Central memory CD8-positive, alpha-beta T cell (primary cell): ENCODE data around the gene HOXC12.

ENCODE experiments used
- ATAC-seq: fragments of 150-1000 bp; cut with Tn5 transposase; replicated peaks from 2 replicates; pipeline ENCODE4 v1.10.0; 2022; ENCODE audit warnings: mild to moderate bottlenecking, moderate FRiP score, moderate number of reproducible peaks; ENCODE audit not compliant: poor library complexity, severe bottlenecking; ENCODE audit errors: extremely low read depth
- DNase-seq, 2 donors: peaks; one replicate each; pipeline ENCODE4 v3.0.0; 2021; ENCODE audit warnings: low spot score in 2 of 2
- H3K27ac Mint-ChIP-seq: one replicate; pipeline ENCODE4 v1.8.0; 2022; ENCODE audit warnings: low read depth, mild to moderate bottlenecking, moderate library complexity, mixed read lengths
- H3K27me3 Mint-ChIP-seq: one replicate; pipeline ENCODE4 v1.8.0; 2022; ENCODE audit warnings: mixed read lengths
- H3K36me3 Mint-ChIP-seq: one replicate; pipeline ENCODE4 v1.8.0; 2022; ENCODE audit warnings: mild to moderate bottlenecking, moderate library complexity, mixed read lengths; ENCODE audit not compliant: insufficient read depth
- H3K4me1 Mint-ChIP-seq: one replicate; pipeline ENCODE4 v1.8.0; 2022; ENCODE audit warnings: mixed read lengths
- H3K4me3 Mint-ChIP-seq: one replicate; pipeline ENCODE4 v1.8.0; 2022; ENCODE audit warnings: mild to moderate bottlenecking, moderate library complexity, mixed read lengths
- H3K9me3 Mint-ChIP-seq: one replicate; pipeline ENCODE4 v1.8.0; 2022; ENCODE audit warnings: mixed read lengths

Gene HOXC12

DNA sequence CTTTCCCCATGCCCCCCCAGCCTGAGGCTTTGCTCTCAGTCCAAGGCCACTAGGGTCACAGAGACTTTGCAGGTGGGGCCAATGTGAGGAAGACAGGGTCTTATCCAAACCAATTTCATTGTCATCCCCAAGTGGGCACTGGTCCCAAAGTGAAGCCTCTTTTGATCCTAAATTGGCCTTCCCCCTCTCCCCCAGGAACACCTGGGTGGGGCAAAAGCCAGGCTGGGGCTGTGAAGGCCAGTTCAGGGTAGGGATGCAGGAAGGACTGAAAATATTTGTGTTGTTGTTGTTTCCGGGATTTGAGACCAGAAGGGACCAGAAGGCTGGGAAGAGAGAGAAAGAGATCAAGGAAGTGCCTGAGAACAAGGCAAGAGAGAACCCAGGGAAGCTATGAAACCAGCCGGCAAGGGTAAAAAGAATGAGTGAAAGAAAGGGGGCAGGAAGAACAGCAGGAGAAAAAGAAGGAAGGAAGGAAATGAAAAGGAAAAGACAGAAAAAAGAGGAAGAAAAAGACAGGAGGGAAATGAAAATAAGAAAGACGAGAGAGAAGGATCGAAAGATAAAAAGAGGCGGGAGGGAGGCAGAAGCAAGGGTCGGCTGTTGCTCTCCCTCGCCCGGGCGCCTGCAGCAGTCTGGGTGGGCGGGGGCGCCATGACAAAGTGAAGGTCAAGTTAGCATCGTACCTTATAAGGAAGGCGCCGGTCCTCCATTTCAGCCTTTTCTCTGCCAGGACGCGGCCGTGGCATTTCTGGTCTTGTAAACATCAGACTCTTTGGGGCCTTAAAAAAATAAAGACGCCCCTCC is 10.8 kb downstream of the HOXC12 start:
- Mint-ChIP-seq H3K4me1 (peaks cover 38% of the 10 kb centered on the region), H3K4me3 (peak overlapping the region; percentile 16), H3K27me3 (peaks cover 96% of the 10 kb centered on the region), H3K9me3 (no peaks in the 10 kb centered on the region), H3K36me3 (peaks cover 16% of the 10 kb centered on the region), H3K27ac (no peak overlapping the region)
- no peak for DNase-seq
- ATAC-seq, result no peak

DNA sequence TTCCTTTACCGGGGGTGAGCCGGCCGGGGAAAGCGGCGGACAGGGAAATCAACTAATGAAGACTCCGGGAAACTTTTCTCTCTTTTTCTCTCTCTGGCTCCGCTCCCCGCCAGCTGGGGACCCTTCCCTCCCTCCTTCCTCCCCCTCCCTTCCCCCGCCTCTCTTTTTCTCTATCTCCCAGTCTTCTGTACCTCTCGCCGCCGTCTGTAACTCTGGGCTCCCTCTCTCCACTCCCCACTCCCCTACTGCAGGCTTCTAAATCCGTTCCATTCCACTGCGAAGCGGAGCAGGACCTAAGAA is 11.3 kb downstream of the HOXC12 start:
- H3K27ac Mint-ChIP-seq, result no peak overlapping the region
- H3K4me1 Mint-ChIP-seq, result peaks cover 35% of the 10 kb centered on the region
- DNase-seq (no peak), ATAC-seq (no peak)
- no peaks in the 10 kb centered on the region for H3K9me3 Mint-ChIP-seq
- no peak overlapping the region for H3K4me3 Mint-ChIP-seq
- H3K36me3 Mint-ChIP-seq, result peaks cover 16% of the 10 kb centered on the region
- peaks cover 97% of the 10 kb centered on the region for H3K27me3 Mint-ChIP-seq

DNA sequence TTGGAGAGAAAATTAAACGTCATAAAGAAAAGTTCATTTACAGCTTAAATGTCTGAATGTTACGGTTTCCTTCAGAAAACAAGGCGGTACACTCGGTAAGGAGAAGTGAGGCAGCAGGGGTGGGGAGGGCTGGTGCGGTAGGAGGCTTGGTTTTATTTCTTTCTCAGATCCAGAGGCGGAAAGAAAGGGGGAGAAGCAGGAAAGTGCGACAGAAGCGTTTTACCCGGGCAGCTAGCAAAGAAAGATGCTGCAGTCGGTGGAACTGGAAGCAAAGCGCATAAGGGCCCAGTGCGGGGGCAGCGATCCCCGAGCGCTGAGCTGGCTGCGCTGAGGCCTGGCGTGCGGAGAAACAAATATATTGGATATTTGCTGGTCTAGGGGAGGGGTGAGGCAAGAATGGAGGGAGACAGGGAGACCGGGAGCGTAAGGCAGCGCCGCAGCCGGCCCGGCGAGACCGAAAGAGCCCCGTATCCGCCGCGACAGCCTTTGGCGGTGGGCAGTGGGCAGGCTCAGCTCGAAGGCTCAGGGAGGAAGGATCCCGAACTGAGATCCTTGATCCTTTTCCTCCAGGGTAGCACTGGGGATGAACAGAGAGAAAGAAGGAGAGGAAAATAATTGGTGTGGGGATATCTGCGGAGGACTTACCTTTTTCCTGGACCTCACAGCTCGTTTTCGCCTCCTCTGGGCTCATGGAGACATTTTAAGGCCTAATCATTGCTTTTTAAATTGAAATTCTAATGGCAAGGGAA is 11.9 kb downstream of the HOXC12 start:
- H3K9me3 Mint-ChIP-seq, result no peaks in the 10 kb centered on the region
- H3K27me3 Mint-ChIP-seq, result peaks cover 100% of the 10 kb centered on the region
- DNase-seq, result no peak
- ATAC-seq, result no peak
- peaks cover 14% of the 10 kb centered on the region for H3K36me3 Mint-ChIP-seq
- H3K4me3 Mint-ChIP-seq, result no peak overlapping the region
- peaks cover 35% of the 10 kb centered on the region for H3K4me1 Mint-ChIP-seq
- no peak overlapping the region for H3K27ac Mint-ChIP-seq

DNA sequence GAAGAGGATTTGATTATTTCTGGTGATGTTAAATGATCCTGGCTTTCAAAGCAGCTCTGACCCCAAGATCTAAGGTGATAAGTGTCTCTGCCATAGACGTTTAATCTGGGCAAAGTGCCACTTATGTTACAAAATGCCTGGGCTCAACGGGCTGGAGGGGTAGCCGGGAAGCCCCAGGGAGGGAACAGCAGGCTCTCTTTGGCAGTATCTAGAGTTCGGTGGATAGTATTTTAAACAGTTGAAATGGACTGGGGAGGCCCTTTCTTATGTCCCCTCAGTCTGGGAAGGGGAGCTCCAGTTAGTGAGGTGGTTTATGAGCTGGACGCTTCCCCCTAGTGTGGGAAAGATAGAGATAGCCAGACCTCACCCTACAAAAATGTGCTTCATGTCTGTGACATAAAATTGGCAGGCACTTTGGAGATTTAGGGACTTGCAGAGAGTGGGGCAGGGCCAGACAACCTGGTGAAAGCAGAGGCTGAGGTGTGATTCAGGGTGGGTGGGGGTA is 12.8 kb downstream of the HOXC12 start:
- Mint-ChIP-seq H3K27ac (no peak overlapping the region), H3K27me3 (peaks cover 100% of the 10 kb centered on the region)

DNA sequence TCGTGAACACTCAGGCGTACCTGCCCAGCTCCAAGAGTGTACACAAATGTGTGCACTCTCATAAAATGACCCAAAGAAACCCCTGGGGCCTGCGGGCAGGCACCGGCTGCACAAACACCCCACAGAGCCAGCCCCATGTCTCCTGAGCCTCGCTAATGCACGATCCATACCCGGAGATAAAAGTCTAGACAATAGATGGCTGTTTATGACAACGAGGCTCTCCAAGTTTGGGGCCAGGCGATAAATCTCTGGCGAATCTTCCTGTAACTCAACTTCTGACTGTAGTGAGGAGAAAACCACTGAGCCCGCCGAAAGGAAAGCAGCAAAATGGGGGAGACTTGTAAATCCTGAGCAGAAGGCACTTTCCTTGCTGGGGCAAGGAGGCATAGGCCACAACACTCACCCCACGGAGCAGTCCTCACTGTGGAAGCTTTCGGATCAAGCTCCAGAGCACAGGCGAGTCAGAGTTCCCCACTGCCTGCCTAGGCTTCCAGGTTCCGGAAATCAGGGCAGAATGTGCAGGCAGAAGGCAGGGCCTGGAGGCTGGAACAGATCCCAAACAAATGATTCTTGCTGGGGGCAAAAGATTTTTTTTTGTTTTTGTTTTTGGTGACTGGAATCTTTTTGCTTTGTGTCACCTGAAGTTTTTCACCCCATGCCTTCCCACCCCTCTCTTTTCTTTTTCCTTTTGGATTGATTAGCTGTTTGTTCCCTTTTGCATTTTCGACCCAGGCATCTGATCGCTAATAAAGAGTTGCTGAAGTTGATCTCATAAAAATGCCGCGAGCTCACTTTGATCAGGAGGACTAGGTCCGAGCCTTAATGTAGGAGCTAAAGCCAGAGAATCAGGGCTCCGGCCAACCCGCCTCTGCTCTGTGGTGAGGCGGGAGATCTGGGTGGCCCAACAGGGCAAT is 13.8 kb downstream of the HOXC12 start:
- H3K27me3 Mint-ChIP-seq, result peaks cover 100% of the 10 kb centered on the region
- H3K4me1 Mint-ChIP-seq, result peaks cover 39% of the 10 kb centered on the region
- H3K27ac Mint-ChIP-seq, result no peak overlapping the region
- H3K4me3 Mint-ChIP-seq, result no peak overlapping the region
- DNase-seq (no peak), ATAC-seq (no peak)
- peaks cover 20% of the 10 kb centered on the region for H3K36me3 Mint-ChIP-seq
- H3K9me3 Mint-ChIP-seq, result no peaks in the 10 kb centered on the region

More for the DNA sequence above, 12.8 kb downstream of the HOXC12 start:
- Mint-ChIP-seq H3K36me3 (peaks cover 14% of the 10 kb centered on the region), H3K4me1 (peaks cover 35% of the 10 kb centered on the region), H3K4me3 (no peak overlapping the region), H3K9me3 (no peaks in the 10 kb centered on the region)
- DNase-seq, result no peak
- ATAC-seq, result no peak

DNA sequence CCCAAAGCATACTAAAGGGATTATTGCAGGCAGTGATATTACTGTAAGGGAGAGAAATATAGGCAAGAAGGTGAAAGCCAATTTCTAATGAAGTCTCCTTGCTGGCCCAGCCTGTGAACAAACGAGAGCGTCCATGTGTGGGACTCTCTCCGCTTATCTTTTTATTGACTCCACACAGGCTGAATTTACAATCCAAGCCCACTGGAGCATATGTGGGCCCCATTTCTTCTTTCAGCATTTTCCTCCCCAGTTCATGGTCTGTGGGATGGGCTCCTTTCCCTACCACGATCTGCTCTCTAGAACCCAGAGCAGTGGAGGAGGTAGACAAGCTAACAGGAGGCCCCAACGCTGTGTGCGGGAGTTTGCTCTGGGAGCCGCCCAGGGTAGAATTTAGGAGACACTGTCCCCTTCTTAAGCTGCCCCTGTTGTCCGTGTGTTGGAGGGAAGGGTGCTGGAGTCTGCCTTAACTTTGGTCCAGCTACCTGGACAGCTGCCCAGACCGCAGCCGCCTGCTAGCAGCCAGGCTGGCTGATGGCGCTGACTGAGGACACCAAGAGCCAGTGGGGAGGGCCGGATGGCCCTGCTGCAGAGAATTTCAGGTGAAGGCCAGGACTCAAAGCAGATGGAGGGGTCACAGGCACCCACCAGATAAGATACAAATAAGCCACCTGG is 15.0 kb downstream of the HOXC12 start:
- H3K9me3 Mint-ChIP-seq, result no peaks in the 10 kb centered on the region
- H3K27ac Mint-ChIP-seq, result no peak overlapping the region
- H3K36me3 Mint-ChIP-seq, result peaks cover 19% of the 10 kb centered on the region
- H3K27me3 Mint-ChIP-seq, result peaks cover 93% of the 10 kb centered on the region
- no peak overlapping the region for H3K4me3 Mint-ChIP-seq
- H3K4me1 Mint-ChIP-seq, result peaks cover 33% of the 10 kb centered on the region
- DNase-seq (no peak), ATAC-seq (no peak)

DNA sequence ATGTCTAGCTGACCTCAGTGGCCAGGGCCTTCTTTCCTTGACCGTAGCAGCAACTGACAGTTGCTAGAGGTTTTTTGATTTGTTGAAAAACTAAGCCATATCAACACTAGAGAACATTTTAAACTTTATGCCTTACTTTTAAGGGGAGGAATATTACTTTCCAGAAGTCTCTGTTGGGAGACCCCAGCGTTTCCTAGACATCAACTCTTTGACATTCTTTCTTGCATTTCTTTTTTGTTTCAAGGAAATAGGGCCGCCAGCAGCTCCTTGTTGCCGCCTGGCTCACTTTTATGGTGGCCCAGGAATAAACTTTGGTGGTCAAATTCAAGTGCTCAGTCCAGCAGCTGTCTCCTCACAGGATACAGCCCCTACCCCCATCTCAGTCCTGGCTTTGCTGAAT is 15.7 kb downstream of the HOXC12 start:
- Mint-ChIP-seq H3K27ac (no peak overlapping the region), H3K4me3 (no peak overlapping the region), H3K36me3 (peaks cover 20% of the 10 kb centered on the region), H3K9me3 (no peaks in the 10 kb centered on the region), H3K27me3 (peaks cover 93% of the 10 kb centered on the region), H3K4me1 (peaks cover 31% of the 10 kb centered on the region)
- DNase-seq (no peak), ATAC-seq (no peak)

DNA sequence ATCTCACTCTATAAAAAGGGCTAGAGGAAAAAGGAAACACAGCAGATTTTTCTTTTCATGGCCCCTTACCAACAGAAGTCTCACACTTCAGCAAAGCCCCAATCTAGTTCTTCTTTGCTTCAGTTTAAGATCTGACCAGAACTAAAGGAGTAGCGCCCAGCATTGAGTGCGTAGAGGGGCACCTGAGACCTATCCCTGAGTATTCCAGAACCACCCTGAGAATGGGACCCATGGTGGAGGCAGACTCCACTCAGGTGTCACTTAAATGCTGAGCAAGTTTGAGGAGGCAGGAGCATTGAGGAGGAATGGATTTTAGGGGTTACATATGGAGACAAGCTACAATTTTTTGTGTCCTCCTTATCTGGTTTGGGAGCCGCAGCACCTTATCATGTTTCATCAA is 16.4 kb downstream of the HOXC12 start:
- H3K36me3 Mint-ChIP-seq, result peaks cover 24% of the 10 kb centered on the region
- ATAC-seq (no peak), DNase-seq (no peak)
- peak overlapping the region; percentile 48 for H3K27ac Mint-ChIP-seq
- H3K4me1 Mint-ChIP-seq, result peaks cover 29% of the 10 kb centered on the region
- H3K9me3 Mint-ChIP-seq, result no peaks in the 10 kb centered on the region
- H3K27me3 Mint-ChIP-seq, result peaks cover 93% of the 10 kb centered on the region
- H3K4me3 Mint-ChIP-seq, result no peak overlapping the region

DNA sequence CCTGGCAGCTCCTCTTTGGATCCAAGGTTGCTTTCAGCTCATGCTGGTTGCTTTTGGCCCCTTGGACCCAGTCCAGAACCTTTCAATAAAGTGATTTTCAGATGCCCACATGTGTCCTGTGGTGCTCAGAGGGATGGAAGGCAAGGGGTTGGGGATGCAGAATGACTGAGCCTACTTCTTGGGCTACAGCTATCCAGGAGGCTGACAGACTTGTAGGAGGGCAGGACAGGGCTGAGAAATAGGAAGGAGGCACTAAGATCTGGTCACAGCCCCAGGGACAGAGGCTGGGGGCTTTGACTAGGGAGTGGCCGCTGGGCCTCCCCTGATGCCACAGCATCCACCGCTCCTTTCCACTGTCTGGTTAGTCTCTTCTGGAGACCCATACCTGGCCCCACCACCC is 17.0 kb downstream of the HOXC12 start:
- Mint-ChIP-seq H3K36me3 (peaks cover 24% of the 10 kb centered on the region), H3K4me3 (no peak overlapping the region), H3K27me3 (peaks cover 93% of the 10 kb centered on the region), H3K9me3 (no peaks in the 10 kb centered on the region), H3K27ac (peak overlapping the region; percentile 48), H3K4me1 (peaks cover 23% of the 10 kb centered on the region)
- ATAC-seq (no peak), DNase-seq (no peak)

DNA sequence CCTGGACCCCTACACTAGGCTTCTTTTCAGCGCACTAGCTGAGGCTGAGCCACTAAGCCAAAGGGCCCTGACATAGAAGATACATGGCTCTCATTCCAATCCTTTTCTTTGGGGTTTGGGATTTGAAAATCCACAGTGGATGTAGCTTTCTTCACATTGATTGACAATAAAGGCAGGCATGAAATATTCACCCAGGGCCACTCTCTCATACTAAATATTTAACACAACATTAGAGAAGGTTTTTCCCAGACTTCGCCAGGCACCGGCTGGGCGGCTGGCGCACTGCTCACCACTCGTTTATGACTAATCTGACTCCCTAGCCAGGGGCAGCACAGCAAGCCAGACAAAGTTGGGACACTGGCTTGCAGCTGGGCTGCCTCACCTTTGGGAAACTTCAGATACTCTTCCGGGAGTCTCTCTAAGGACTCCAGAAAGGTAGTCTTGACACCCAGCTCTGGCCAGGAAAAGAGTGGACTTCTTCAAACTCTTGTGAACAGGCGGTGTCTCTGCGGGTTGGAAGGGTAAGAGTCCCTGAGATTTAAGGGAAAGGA is 17.5 kb downstream of the HOXC12 start:
- DNase-seq, result no peak
- no peaks in the 10 kb centered on the region for H3K9me3 Mint-ChIP-seq
- peaks cover 22% of the 10 kb centered on the region for H3K4me1 Mint-ChIP-seq
- peaks cover 26% of the 10 kb centered on the region for H3K36me3 Mint-ChIP-seq
- H3K27ac Mint-ChIP-seq, result peak overlapping the region; percentile 48
- ATAC-seq, result no peak
- peaks cover 93% of the 10 kb centered on the region for H3K27me3 Mint-ChIP-seq
- H3K4me3 Mint-ChIP-seq, result peak overlapping the region; percentile 73

DNA sequence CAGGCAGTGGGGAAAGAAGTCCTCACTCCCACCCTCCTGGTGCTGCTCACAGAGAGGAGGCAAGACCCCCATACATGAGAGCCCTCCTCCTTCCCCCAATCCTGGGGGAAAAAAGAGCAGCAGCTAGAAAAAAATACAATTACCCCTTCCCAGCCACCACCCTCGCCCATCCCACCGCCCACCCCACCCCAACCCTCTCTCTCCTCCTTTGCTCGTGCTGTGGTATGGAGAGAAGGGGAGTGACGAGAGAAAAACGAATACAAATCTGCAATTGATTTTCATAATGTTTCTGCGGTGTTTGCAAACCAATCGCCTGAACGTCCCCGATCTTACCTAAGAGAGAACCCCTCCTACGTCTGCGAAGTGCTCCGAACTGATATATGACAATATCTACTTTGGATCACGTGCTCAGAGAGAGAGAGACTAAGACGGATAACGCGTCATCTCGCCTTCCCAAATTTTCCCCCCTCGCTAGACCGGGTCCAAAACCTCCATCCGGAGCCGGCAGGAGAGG is 18.1 kb downstream of the HOXC12 start, which contains the start of gene HOXC11:
Gene HOXC11 (plus strand): TSS at position 405 of the 514 bp plus-strand sequence. CDS start 116 bp downstream, outside the sequence.
- ATAC-seq (no peak), DNase-seq (no peak)
- peak within 1 kb of the TSS; percentile 73 for H3K4me3 Mint-ChIP-seq
- peaks cover 93% of the 10 kb centered on the region for H3K27me3 Mint-ChIP-seq
- H3K9me3 Mint-ChIP-seq, result no peaks in the 10 kb centered on the region
- H3K36me3 Mint-ChIP-seq, result peaks cover 26% of the 10 kb centered on the region
- peak within 1 kb of the TSS; percentile 84 for H3K27ac Mint-ChIP-seq
- peaks cover 22% of the 10 kb centered on the region for H3K4me1 Mint-ChIP-seq
